HepG2 (cell line): Measurements from ENCODE around the gene ARFGEF3. TPM values are rescaled to one million over a fixed set of nuclear protein-coding genes. Genes with fewer than 3 reads are reported as not detected.

Experiments used
- BRCA1 ChIP-seq: sonication (generic); formaldehyde crosslinking; IDR thresholded peaks from 2 replicates; pipeline ENCODE4 v1.4.0; 2020; ENCODE audit warnings: missing genetic modification reagents
- CBFB ChIP-seq: sonication (generic); formaldehyde crosslinking; IDR thresholded peaks from 2 replicates; pipeline ENCODE4 v1.4.0; 2020; ENCODE audit warnings: missing genetic modification reagents
- ELF1 ChIP-seq: sonication (generic); formaldehyde crosslinking; IDR thresholded peaks from 2 replicates; pipeline ENCODE4 v1.4.0; 2020; ENCODE audit warnings: missing genetic modification reagents
- HNRNPLL ChIP-seq: fragments of 200-400 bp; formaldehyde crosslinking; IDR thresholded peaks from 2 replicates; pipeline ENCODE4 v1.6.1; 2017; ENCODE audit warnings: mild to moderate bottlenecking, low read depth, low read length; ENCODE audit not compliant: poor library complexity, severe bottlenecking
- HOXD1 ChIP-seq: sonication (generic); formaldehyde crosslinking; IDR thresholded peaks from 2 replicates; pipeline ENCODE4 v1.5.0; 2020; ENCODE audit warnings: missing genetic modification reagents
- IKZF1 ChIP-seq: fragments of 450-650 bp; IDR thresholded peaks from 2 replicates; pipeline ENCODE4 v1.7.1; 2016
- KMT2A ChIP-seq: sonication (generic); formaldehyde crosslinking; IDR thresholded peaks from 2 replicates; pipeline ENCODE4 v1.4.0; 2020; ENCODE audit warnings: missing genetic modification reagents
- KMT2B ChIP-seq: IDR thresholded peaks from 2 replicates; pipeline ENCODE4 v1.6.1; 2016; ENCODE audit warnings: missing genetic modification reagents, missing compliant biosample characterization
- MYC ChIP-seq: sonication (generic); formaldehyde crosslinking; IDR thresholded peaks from 2 replicates; pipeline ENCODE4 v1.9.0; 2021; ENCODE audit warnings: missing genetic modification reagents, borderline replicate concordance
- MYPOP ChIP-seq: sonication (generic); formaldehyde crosslinking; IDR thresholded peaks from 2 replicates; pipeline ENCODE4 v1.8.1; 2023; ENCODE audit warnings: mild to moderate bottlenecking, moderate library complexity, missing genetic modification reagents
- NFRKB ChIP-seq: fragments of 450-650 bp; IDR thresholded peaks from 2 replicates; pipeline ENCODE4 v1.6.1; 2017
- NKX3-1 ChIP-seq: sonication (generic); formaldehyde crosslinking; IDR thresholded peaks from 2 replicates; pipeline ENCODE4 v1.5.0; 2020; ENCODE audit warnings: missing genetic modification reagents
- RAD21 ChIP-seq: fragments of 450-650 bp; formaldehyde crosslinking; IDR thresholded peaks from 2 replicates; pipeline ENCODE4 v1.5.0; 2020; ENCODE audit warnings: mild to moderate bottlenecking
- RBFOX2 ChIP-seq: fragments of 200-400 bp; formaldehyde crosslinking; IDR thresholded peaks from 2 replicates; pipeline ENCODE4 v1.6.1; 2017; ENCODE audit warnings: low read depth, mild to moderate bottlenecking, low read length
- TAF1 ChIP-seq: sonication (generic); formaldehyde crosslinking; IDR thresholded peaks from 2 replicates; pipeline ENCODE4 v1.4.0; 2020; ENCODE audit warnings: missing genetic modification reagents
- THAP9 ChIP-seq: sonication (generic); formaldehyde crosslinking; IDR thresholded peaks from 2 replicates; pipeline ENCODE4; 2020; ENCODE audit warnings: missing genetic modification reagents, mild to moderate bottlenecking, borderline replicate concordance
- YEATS2 ChIP-seq: sonication (generic); formaldehyde crosslinking; IDR thresholded peaks from 2 replicates; pipeline ENCODE4 v1.4.0; 2020; ENCODE audit warnings: missing genetic modification reagents, borderline replicate concordance
- ZBTB20 ChIP-seq: sonication (generic); formaldehyde crosslinking; IDR thresholded peaks from 2 replicates; pipeline ENCODE4 v1.8.1; 2023; ENCODE audit warnings: missing genetic modification reagents, low read depth, mild to moderate bottlenecking, borderline replicate concordance
- ZBTB25 ChIP-seq: IDR thresholded peaks from 2 replicates; pipeline ENCODE4 v1.6.1; 2018; ENCODE audit warnings: missing genetic modification reagents
- ZFP1 ChIP-seq: IDR thresholded peaks from 2 replicates; pipeline ENCODE4 v1.6.1; 2016
- ZMYM2 ChIP-seq: sonication (generic); formaldehyde crosslinking; IDR thresholded peaks from 2 replicates; pipeline ENCODE4 v1.8.0; 2022; ENCODE audit warnings: mild to moderate bottlenecking, missing genetic modification reagents
- ZNF256 ChIP-seq: sonication (generic); formaldehyde crosslinking; conservative IDR thresholded peaks from 2 replicates; pipeline ENCODE4 v1.4.0; 2020; ENCODE audit warnings: missing genetic modification reagents
- ZNF557 ChIP-seq: sonication (generic); formaldehyde crosslinking; IDR thresholded peaks from 2 replicates; pipeline ENCODE4 v1.4.0; 2020; ENCODE audit warnings: missing genetic modification reagents
- ZNF629 ChIP-seq: sonication (generic); formaldehyde crosslinking; conservative IDR thresholded peaks from 2 replicates; pipeline ENCODE4 v1.5.0; 2020; ENCODE audit warnings: missing genetic modification reagents
- ZNF777 ChIP-seq: sonication (generic); formaldehyde crosslinking; IDR thresholded peaks from 2 replicates; pipeline ENCODE4 v1.4.0; 2020; ENCODE audit warnings: missing genetic modification reagents
- ZNF782 ChIP-seq: sonication (generic); formaldehyde crosslinking; IDR thresholded peaks from 2 replicates; pipeline ENCODE4 v1.4.0; 2020; ENCODE audit warnings: missing genetic modification reagents, mild to moderate bottlenecking, borderline replicate concordance
- ZNF850 ChIP-seq: sonication (generic); formaldehyde crosslinking; conservative IDR thresholded peaks from 2 replicates; pipeline ENCODE4 v1.9.0; 2021; ENCODE audit warnings: mild to moderate bottlenecking, missing genetic modification reagents
- ZNF879 ChIP-seq: sonication (generic); formaldehyde crosslinking; IDR thresholded peaks from 2 replicates; pipeline ENCODE4 v1.8.1; 2023; ENCODE audit warnings: missing genetic modification reagents
- polyA plus RNA-seq, 8 experiments: library from polyadenylated mRNA; depleted of rRNA in 3 of 8; stranded (reverse) in 7 of 8; unstranded in 1 of 8; fragments of >200 nt; fragmentation: Illumina TruSeq in 4 of 8; extraction: Trizol in 4 of 8; gene quantifications; 2 replicates each; pipeline versions ENCODE4 v1.2.1 to v1.2.3, GENCODE V29; 2011 to 2016; ENCODE audit warnings: low read depth in 4 of 8, missing spikeins in 1 of 8, mixed read lengths in 1 of 8; ENCODE audit not compliant: insufficient read depth in 1 of 8
- total RNA-seq, 5 experiments: library from RNA; depleted of rRNA; stranded (reverse); fragments of >200 nt; fragmentation: Illumina TruSeq; extraction: Trizol; gene quantifications; 2 replicates each; pipeline ENCODE4 v1.2.3, GENCODE V29; 2016; ENCODE audit warnings: low read depth in 1 of 5

Gene ARFGEF3
- total and polyA plus RNA-seq, 2 of the 13 experiments (the other 11 are each of a cell fraction or from before 2014, with no cell fraction given): 0.60 to 2.6 TPM

GRCh38 chr6:138162111-138162954 lies 594 bp downstream of the ARFGEF3 start (continued):
- TF ChIP-seq TAF1 (CRISPR knock-in tag) (0 out of 2 replicates have a peak, but pooled peaks have one; percentile 25), ZFP1 (no peak), MYC (CRISPR knock-in tag) (0 out of 2 replicates have a peak, but pooled peaks have one; percentile 23), BRCA1 (CRISPR knock-in tag) (no peak), ELF1 (CRISPR knock-in tag) (0 out of 2 replicates have a peak, but pooled peaks have one; percentile 22), ZMYM2 (CRISPR knock-in tag) (no peak), CBFB (CRISPR knock-in tag) (0 out of 2 replicates have a peak, but pooled peaks have one; percentile 34), RBFOX2 (0 out of 2 replicates have a peak, but pooled peaks have one; percentile 5), RAD21 (CRISPR knock-in tag) (peak; percentile 2; the same call in 1 of the 2 replicates), ZBTB20 (CRISPR knock-in tag) (peak; percentile 26; the same call in 1 of the 2 replicates), THAP9 (CRISPR knock-in tag) (0 out of 2 replicates have a peak, but pooled peaks have one; percentile 34), YEATS2 (peak; percentile 55), ZNF777 (CRISPR knock-in tag) (no peak), NFRKB (no peak), ZNF557 (CRISPR knock-in tag) (no peak), ZBTB25 (CRISPR knock-in tag) (no peak), NKX3-1 (CRISPR knock-in tag) (0 out of 2 replicates have a peak, but pooled peaks have one; percentile 73), ZNF782 (CRISPR knock-in tag) (0 out of 2 replicates have a peak, but pooled peaks have one; percentile 13), ZNF629 (CRISPR knock-in tag) (peak; percentile 27; the same call in 1 of the 2 replicates), KMT2B (CRISPR knock-in tag) (peak; percentile 27; the same call in 1 of the 2 replicates), IKZF1 (no peak), KMT2A (CRISPR knock-in tag) (peak; percentile 63; the same call in 1 of the 2 replicates), HOXD1 (0 out of 2 replicates have a peak, but pooled peaks have one; percentile 57), ZNF256 (CRISPR knock-in tag) (no peak), ZNF850 (no peak), HNRNPLL (peak; percentile 9), ZNF879 (0 out of 2 replicates have a peak, but pooled peaks have one; percentile 43), MYPOP (CRISPR knock-in tag) (peak; percentile 33; the same call in 1 of the 2 replicates)
